Activated T-helper 2 cell treated with anti-CD3 and anti-CD28 coated beads, Interferon-gamma antibody, Interleukin-2, Interleukin-4, amounts not matched to agents 10 μg/mL and 5 μg/mL and 100 μg/mL, durations not matched to agents 14 hours and 24 hours and 36 hours (primary cell): Measurements from ENCODE around the gene OR2V2. TPM values are rescaled to one million over a fixed set of nuclear protein-coding genes. Genes with fewer than 3 reads are reported as not detected.
"Not testable (repeated sequence)": the region's sequence is repeated elsewhere in the genome, so short reads cannot be mapped to it uniquely, and the experiment has no call there.

Experiments used
- DNase-seq: peaks from one replicate; pipeline ENCODE4 v3.0.0; 2021; ENCODE audit warnings: low spot score
- H3K27ac Mint-ChIP-seq: one replicate; pipeline ENCODE4 v1.8.0; 2021; ENCODE audit warnings: mixed read lengths
- H3K27me3 Mint-ChIP-seq: one replicate; pipeline ENCODE4 v1.8.0; 2021; ENCODE audit warnings: low read depth, mixed read lengths
- H3K36me3 Mint-ChIP-seq: one replicate; pipeline ENCODE4 v1.8.0; 2021; ENCODE audit warnings: low read depth, mixed read lengths
- H3K4me1 Mint-ChIP-seq: one replicate; pipeline ENCODE4 v1.8.0; 2021; ENCODE audit warnings: low read depth, mixed read lengths
- H3K4me3 Mint-ChIP-seq: one replicate; pipeline ENCODE4 v1.8.0; 2021; ENCODE audit warnings: low read depth, mild to moderate bottlenecking, moderate library complexity, mixed read lengths
- H3K9me3 Mint-ChIP-seq: one replicate; pipeline ENCODE4 v1.8.0; 2021; ENCODE audit warnings: mixed read lengths
- intact Hi-C: fragments of 100-400 bp; cut with micrococcal nuclease; formaldehyde crosslinking; loops from one replicate; pipeline ENCODE4 v1.15.1; 2023
- total RNA-seq: library from RNA; stranded (reverse); gene quantifications from 2 replicates; pipeline ENCODE4 v1.2.3, GENCODE V29; 2022

OR2V2 gene
- total RNA-seq, 1 donor from 2014 or later = not detected

- Mint-ChIP-seq H3K4me1 (no peaks in the 10 kb centered on the region), H3K4me3 (no peak overlapping the region), H3K9me3 (no peaks in the 10 kb centered on the region), H3K27me3 (peaks cover 40% of the 10 kb centered on the region), H3K36me3 (no peaks in the 10 kb centered on the region), H3K27ac (no peak overlapping the region)
- DNase-seq = no peak
- intact Hi-C loops = no loop called here
Measured at GRCh38 chr5:181121675-181122561, 25.5 kb upstream of the OR2V2 start.

GRCh38 chr5:181124526-181124925 lies 22.9 kb upstream of the OR2V2 start:
- Mint-ChIP-seq H3K4me3 (no peak overlapping the region), H3K4me1 (no peaks in the 10 kb centered on the region), H3K36me3 (no peaks in the 10 kb centered on the region)

GRCh38 chr5:181126841-181127240 lies 20.5 kb upstream of the OR2V2 start:
- Mint-ChIP-seq H3K4me3 (no peak overlapping the region), H3K9me3 (no peaks in the 10 kb centered on the region), H3K27ac (no peak overlapping the region), H3K4me1 (no peaks in the 10 kb centered on the region), H3K27me3 (peaks cover 24% of the 10 kb centered on the region), H3K36me3 (no peaks in the 10 kb centered on the region)
- no peak for DNase-seq
- intact Hi-C loops = no loop called here

More at GRCh38 chr5:181124526-181124925, 22.9 kb upstream of the OR2V2 start:
- Mint-ChIP-seq H3K9me3 (no peaks in the 10 kb centered on the region), H3K27me3 (peaks cover 25% of the 10 kb centered on the region), H3K27ac (no peak overlapping the region)
- intact Hi-C loops = no loop called here
- DNase-seq = no peak

- Mint-ChIP-seq H3K9me3 (no peaks in the 10 kb centered on the region), H3K4me3 (no peak overlapping the region), H3K27ac (no peak overlapping the region), H3K27me3 (peaks cover 27% of the 10 kb centered on the region), H3K36me3 (no peaks in the 10 kb centered on the region), H3K4me1 (no peaks in the 10 kb centered on the region)
- DNase-seq = no peak
- intact Hi-C loops = no loop called here
Measured at GRCh38 chr5:181127456-181127855, 19.9 kb upstream of the OR2V2 start.

- Mint-ChIP-seq H3K27me3 (peaks cover 25% of the 10 kb centered on the region), H3K9me3 (no peaks in the 10 kb centered on the region), H3K4me1 (no peaks in the 10 kb centered on the region), H3K27ac (no peak overlapping the region), H3K36me3 (no peaks in the 10 kb centered on the region), H3K4me3 (no peak overlapping the region)
- intact Hi-C loops = no loop called here
- DNase-seq = no peak
Measured at GRCh38 chr5:181127907-181128626, 19.3 kb upstream of the OR2V2 start.

GRCh38 chr5:181129601-181130000 lies 17.8 kb upstream of the OR2V2 start:
- intact Hi-C loops = no loop called here
- Mint-ChIP-seq H3K36me3 (no peaks in the 10 kb centered on the region), H3K4me1 (no peaks in the 10 kb centered on the region), H3K27ac (no peak overlapping the region), H3K27me3 (peaks cover 23% of the 10 kb centered on the region), H3K9me3 (no peaks in the 10 kb centered on the region), H3K4me3 (no peak overlapping the region)
- no peak for DNase-seq

- H3K4me3 Mint-ChIP-seq, H3K9me3 Mint-ChIP-seq, DNase-seq, intact Hi-C loops, H3K36me3 Mint-ChIP-seq, H3K27ac Mint-ChIP-seq, H3K4me1 Mint-ChIP-seq: not testable (repeated sequence)
- peaks cover 23% of the 10 kb centered on the region for H3K27me3 Mint-ChIP-seq
Measured at GRCh38 chr5:181130081-181130480, 17.3 kb upstream of the OR2V2 start.

- H3K4me1 Mint-ChIP-seq = no peaks in the 10 kb centered on the region
- H3K4me3 Mint-ChIP-seq = no peak within 1 kb of the TSS
- intact Hi-C loops = no loop called here
- no peak for DNase-seq
- H3K36me3 Mint-ChIP-seq = no peaks in the 10 kb centered on the region
- H3K27ac Mint-ChIP-seq = no peak within 1 kb of the TSS
- H3K27me3 Mint-ChIP-seq = peaks cover 23% of the 10 kb centered on the region
- H3K9me3 Mint-ChIP-seq = no peaks in the 10 kb centered on the region
Measured at GRCh38 chr5:181130832-181131496, 16.4 kb upstream of the OR2V2 start, which contains the start of gene OR2V1. Gene OR2V1, minus strand, starts transcription at chr5:181131169. Its CDS starts 5,865 bp downstream, at chr5:181125304.

- H3K36me3 Mint-ChIP-seq = no peaks in the 10 kb centered on the region
- no peaks in the 10 kb centered on the region for H3K9me3 Mint-ChIP-seq
- no peaks in the 10 kb centered on the region for H3K4me1 Mint-ChIP-seq
- no peak overlapping the region for H3K4me3 Mint-ChIP-seq
- no peak overlapping the region for H3K27ac Mint-ChIP-seq
- peaks cover 21% of the 10 kb centered on the region for H3K27me3 Mint-ChIP-seq
- intact Hi-C loops = no loop called here
- no peak for DNase-seq
Measured at GRCh38 chr5:181131514-181131913, 15.9 kb upstream of the OR2V2 start.

- no peaks in the 10 kb centered on the region for H3K36me3 Mint-ChIP-seq
- intact Hi-C loops = no loop called here
- no peaks in the 10 kb centered on the region for H3K9me3 Mint-ChIP-seq
- H3K4me3 Mint-ChIP-seq = no peak overlapping the region
- no peak for DNase-seq
- peaks cover 21% of the 10 kb centered on the region for H3K27me3 Mint-ChIP-seq
- no peak overlapping the region for H3K27ac Mint-ChIP-seq
- H3K4me1 Mint-ChIP-seq = no peaks in the 10 kb centered on the region
Measured at GRCh38 chr5:181133083-181133482, 14.3 kb upstream of the OR2V2 start.

GRCh38 chr5:181133610-181134231 lies 13.7 kb upstream of the OR2V2 start:
- Mint-ChIP-seq H3K36me3 (no peaks in the 10 kb centered on the region), H3K27ac (no peak overlapping the region), H3K4me1 (no peaks in the 10 kb centered on the region), H3K9me3 (peaks cover 3% of the 10 kb centered on the region), H3K4me3 (no peak overlapping the region), H3K27me3 (peaks cover 18% of the 10 kb centered on the region)
- intact Hi-C loops = no loop called here
- DNase-seq = no peak

- no peak for DNase-seq
- Mint-ChIP-seq H3K36me3 (no peaks in the 10 kb centered on the region), H3K27ac (no peak overlapping the region), H3K27me3 (peaks cover 18% of the 10 kb centered on the region), H3K4me3 (no peak overlapping the region), H3K4me1 (no peaks in the 10 kb centered on the region), H3K9me3 (peaks cover 8% of the 10 kb centered on the region)
- intact Hi-C loops = no loop called here
Measured at GRCh38 chr5:181134259-181134658, 13.1 kb upstream of the OR2V2 start.
